CD14-positive monocyte (primary cell): Measurements from ENCODE around the gene HSD17B13. TPM values are rescaled to one million over a fixed set of nuclear protein-coding genes. Genes with fewer than 3 reads are reported as not detected.

ENCODE experiments used
- DNase-seq, 3 donors: peaks; one replicate each; pipeline ENCODE4 v3.0.0-alpha.2; 2011 to 2022
- H2AFZ ChIP-seq: 2 replicates; pipeline ENCODE4 v1.6.0; 2012; ENCODE audit warnings: mild to moderate bottlenecking, low read depth, low read length, inconsistent platforms; ENCODE audit not compliant: insufficient read depth, poor library complexity, severe bottlenecking
- H3K27ac ChIP-seq, 2 donors: 1 replicate in 1 of 2; 2 replicates in 1 of 2; pipeline ENCODE4 v1.5.1; 2012 to 2013; ENCODE audit warnings: low read length in 2 of 2, control low read depth in 1 of 2, inconsistent platforms in 1 of 2, low read depth in 1 of 2, mild to moderate bottlenecking in 1 of 2
- H3K27me3 ChIP-seq, 2 donors: one replicate each; pipeline versions ENCODE4 v1.6.0 to v1.6.1; 2011 to 2013; ENCODE audit warnings: low read length in 2 of 2; ENCODE audit not compliant: control insufficient read depth in 2 of 2, insufficient read depth in 2 of 2
- H3K36me3 ChIP-seq, 2 donors: replicated peaks in 1 of 2; 1 replicate in 1 of 2; 2 replicates in 1 of 2; pipeline versions ENCODE4 v1.5.1 to v1.6.1; 2012 to 2013; ENCODE audit warnings: low read length in 2 of 2, control low read depth in 1 of 2, inconsistent platforms in 1 of 2, mild to moderate bottlenecking in 1 of 2; ENCODE audit not compliant: insufficient read depth in 2 of 2, control insufficient read depth in 1 of 2
- H3K4me1 ChIP-seq, 2 donors: 1 replicate in 1 of 2; 2 replicates in 1 of 2; pipeline versions ENCODE4 v1.5.1 to v1.6.1; 2012 to 2013; ENCODE audit warnings: low read length in 2 of 2, control low read depth in 1 of 2, inconsistent platforms in 1 of 2, mild to moderate bottlenecking in 1 of 2, moderate library complexity in 1 of 2; ENCODE audit not compliant: insufficient read depth in 2 of 2, control insufficient read depth in 1 of 2
- H3K4me2 ChIP-seq: replicated peaks from 2 replicates; pipeline ENCODE3; 2012; ENCODE audit warnings: low read length, moderate library complexity, mild to moderate bottlenecking; ENCODE audit not compliant: poor library complexity, severe bottlenecking; ENCODE audit errors: extremely low read depth
- H3K4me3 ChIP-seq, 3 experiments: fragments of 200-600 bp in 1 of 3; sonication (generic) in 1 of 3; replicated peaks in 1 of 3; 1 replicate in 2 of 3; 2 replicates in 1 of 3; pipeline ENCODE4 v1.5.1; 2011 to 2013; ENCODE audit warnings: low read length in 3 of 3, mild to moderate bottlenecking in 3 of 3, control low read depth in 2 of 3, low read depth in 2 of 3, inconsistent platforms in 1 of 3, moderate library complexity in 1 of 3
- H3K79me2 ChIP-seq: 2 replicates; pipeline ENCODE4 v1.6.0; 2012; ENCODE audit warnings: mild to moderate bottlenecking, control low read depth, inconsistent platforms, low read length, moderate library complexity; ENCODE audit not compliant: insufficient read depth
- H3K9ac ChIP-seq: 2 replicates; pipeline ENCODE4 v1.6.0; 2017; ENCODE audit warnings: low read length, mild to moderate bottlenecking; ENCODE audit not compliant: insufficient read depth, poor library complexity, severe bottlenecking
- H3K9me3 ChIP-seq, 2 donors: replicated peaks in 1 of 2; 1 replicate in 1 of 2; 2 replicates in 1 of 2; pipeline versions ENCODE4 v1.5.1 to v1.6.1; 2012 to 2013; ENCODE audit warnings: low read length in 2 of 2, control low read depth in 1 of 2; ENCODE audit not compliant: control insufficient read depth in 1 of 2, insufficient read depth in 1 of 2
- H4K20me1 ChIP-seq: 2 replicates; pipeline ENCODE4 v1.6.0; 2012; ENCODE audit warnings: mild to moderate bottlenecking, low read length, control low read depth, moderate library complexity; ENCODE audit not compliant: insufficient read depth
- H3K27ac Mint-ChIP-seq, 7 donors: one replicate each; pipeline ENCODE4 v1.8.0; 2020; ENCODE audit warnings: mild to moderate bottlenecking in 7 of 7, mixed read lengths in 7 of 7, moderate library complexity in 6 of 7, inconsistent platforms in 2 of 7
- H3K27me3 Mint-ChIP-seq, 3 donors: one replicate each; pipeline ENCODE4 v1.8.0; 2021 to 2022; ENCODE audit warnings: low read depth in 3 of 3, mild to moderate bottlenecking in 3 of 3, mixed read lengths in 3 of 3, moderate library complexity in 3 of 3, inconsistent platforms in 1 of 3
- H3K36me3 Mint-ChIP-seq, 2 donors: one replicate each; pipeline ENCODE4 v1.8.0; 2020; ENCODE audit warnings: mixed read lengths in 2 of 2, inconsistent platforms in 1 of 2, mild to moderate bottlenecking in 1 of 2
- H3K4me1 Mint-ChIP-seq: one replicate; pipeline ENCODE4 v1.8.0; 2020; ENCODE audit warnings: mild to moderate bottlenecking, mixed read lengths
- H3K4me3 Mint-ChIP-seq, 2 donors: one replicate each; pipeline ENCODE4 v1.8.0; 2020; ENCODE audit warnings: mild to moderate bottlenecking in 2 of 2, mixed read lengths in 2 of 2, moderate library complexity in 1 of 2
- H3K9me3 Mint-ChIP-seq, 7 donors: one replicate each; pipeline ENCODE4 v1.8.0; 2020 to 2022; ENCODE audit warnings: mixed read lengths in 7 of 7, mild to moderate bottlenecking in 6 of 7, moderate library complexity in 6 of 7, inconsistent platforms in 2 of 7
- WGBS: methylation state at CpG from one replicate; pipeline ENCODE4 v1.1.5; 2013; ENCODE audit warnings: missing lambda C conversion rate; ENCODE audit not compliant: insufficient coverage; 5-methylcytosine and 5-hydroxymethylcytosine counted together
- intact Hi-C, 2 donors: fragments of 100-400 bp; cut with micrococcal nuclease; formaldehyde crosslinking; loops; one replicate each; pipeline versions ENCODE4 v1.15.0 to v1.15.1; 2023
- polyA plus RNA-seq, 3 donors: library from polyadenylated mRNA; depleted of rRNA in 1 of 3; unstranded in 2 of 3; stranded (reverse) in 1 of 3; fragments of 300-500 nt in 2 of 3; fragments of >200 nt in 1 of 3; fragmentation: Illumina TruSeq in 2 of 3; gene quantifications; 1 replicate in 2 of 3; 2 replicates in 1 of 3; pipeline ENCODE4 v1.2.3, GENCODE V29; 2012 to 2021
- TF ChIP-seq, protein P1 (sequence below): fragments of 200-600 bp; IDR thresholded peaks from one replicate; pipeline ENCODE4 v1.8.0; 2022; ENCODE audit warnings: antibody characterized with exemption, mild to moderate bottlenecking

HSD17B13 gene
- polyA plus RNA-seq, 3 donors: 0.08 to 0.73 TPM; not detected in 1

GRCh38 chr4:87359258-87359657, 36.6 kb upstream of the HSD17B13 start:
- Mint-ChIP-seq H3K27me3 (peaks cover 0 to 2% (median 0%) of the 10 kb centered on the region in 3 donors), H3K9me3 (peaks cover 0 to 6% (median 3%) of the 10 kb centered on the region in 7 donors), H3K4me1 (no peaks in the 10 kb centered on the region), H3K36me3 (peaks cover 80 to 92% of the 10 kb centered on the region in 2 donors), H3K4me3 (no peak overlapping the region), H3K27ac (peak overlapping the region in 2 of 7 donors; percentile 9 to 53)
- Histone ChIP-seq H3K9me3 (no peaks in the 10 kb centered on the region), H3K4me2 (no peak overlapping the region), H3K36me3 (peaks cover 85 to 100% of the 10 kb centered on the region in 2 donors), H3K27ac (no peak overlapping the region), H3K79me2 (peaks cover 30% of the 10 kb centered on the region), H4K20me1 (peaks cover 82% of the 10 kb centered on the region), H3K4me3 (no peak overlapping the region), H3K4me1 (no peaks in the 10 kb centered on the region), H3K9ac (no peak overlapping the region), H2AFZ (no peak overlapping the region), H3K27me3 (no peaks in the 10 kb centered on the region)
- TF ChIP-seq, protein P1, sequence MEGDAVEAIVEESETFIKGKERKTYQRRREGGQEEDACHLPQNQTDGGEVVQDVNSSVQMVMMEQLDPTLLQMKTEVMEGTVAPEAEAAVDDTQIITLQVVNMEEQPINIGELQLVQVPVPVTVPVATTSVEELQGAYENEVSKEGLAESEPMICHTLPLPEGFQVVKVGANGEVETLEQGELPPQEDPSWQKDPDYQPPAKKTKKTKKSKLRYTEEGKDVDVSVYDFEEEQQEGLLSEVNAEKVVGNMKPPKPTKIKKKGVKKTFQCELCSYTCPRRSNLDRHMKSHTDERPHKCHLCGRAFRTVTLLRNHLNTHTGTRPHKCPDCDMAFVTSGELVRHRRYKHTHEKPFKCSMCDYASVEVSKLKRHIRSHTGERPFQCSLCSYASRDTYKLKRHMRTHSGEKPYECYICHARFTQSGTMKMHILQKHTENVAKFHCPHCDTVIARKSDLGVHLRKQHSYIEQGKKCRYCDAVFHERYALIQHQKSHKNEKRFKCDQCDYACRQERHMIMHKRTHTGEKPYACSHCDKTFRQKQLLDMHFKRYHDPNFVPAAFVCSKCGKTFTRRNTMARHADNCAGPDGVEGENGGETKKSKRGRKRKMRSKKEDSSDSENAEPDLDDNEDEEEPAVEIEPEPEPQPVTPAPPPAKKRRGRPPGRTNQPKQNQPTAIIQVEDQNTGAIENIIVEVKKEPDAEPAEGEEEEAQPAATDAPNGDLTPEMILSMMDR: no peak
- no peak for DNase-seq
- WGBS: no CpG with 5 or more reads among the region's 4 CpGs
- intact Hi-C loops: no loop called here

GRCh38 chr4:87356832-87357526, 34.3 kb upstream of the HSD17B13 start:
- Mint-ChIP-seq H3K9me3 (peaks cover 2 to 13% (median 9%) of the 10 kb centered on the region in 7 donors), H3K27ac (peak overlapping the region in 2 of 7 donors; percentile 30 to 57), H3K27me3 (peaks cover 0 to 2% (median 0%) of the 10 kb centered on the region in 3 donors), H3K36me3 (peaks cover 75 to 84% of the 10 kb centered on the region in 2 donors), H3K4me3 (no peak overlapping the region), H3K4me1 (no peaks in the 10 kb centered on the region)
- H3K9me3 ChIP-seq: peaks cover 0 to 10% of the 10 kb centered on the region in 2 donors
- no peak overlapping the region for H2AFZ ChIP-seq
- no peak overlapping the region for H3K4me2 ChIP-seq
- peaks cover 77 to 91% of the 10 kb centered on the region in 2 donors for H3K36me3 ChIP-seq
- no CpG with 5 or more reads among the region's 2 CpGs for WGBS
- no peak overlapping the region for H3K9ac ChIP-seq
- no peaks in the 10 kb centered on the region for H3K4me1 ChIP-seq
- H4K20me1 ChIP-seq: peaks cover 61% of the 10 kb centered on the region
- DNase-seq: no peak
- peaks cover 24% of the 10 kb centered on the region for H3K79me2 ChIP-seq
- intact Hi-C loops: no loop called here
- TF ChIP-seq, protein P1: no peak
- no peak overlapping the region for H3K4me3 ChIP-seq
- H3K27me3 ChIP-seq: no peaks in the 10 kb centered on the region
- peak overlapping the region in 1 of 2 donors; percentile 24 for H3K27ac ChIP-seq
